Osteoblast (primary cell): ENCODE data around the gene LIG3. TPM values are rescaled to one million over a fixed set of nuclear protein-coding genes. Genes with fewer than 3 reads are reported as not detected.
"Not testable (repeated sequence)": the region's sequence is repeated elsewhere in the genome, so short reads cannot be mapped to it uniquely, and the experiment has no call there.

ENCODE experiments used
- DNase-seq: peaks from one replicate; pipeline ENCODE4 v3.0.0; 2011; ENCODE audit warnings: low spot score, mixed read lengths; ENCODE audit not compliant: insufficient read length; ENCODE audit errors: missing footprints
- H2AFZ ChIP-seq: 2 replicates; pipeline ENCODE4 v1.6.0; 2011; ENCODE audit warnings: mild to moderate bottlenecking, low read length
- H3K27ac ChIP-seq: 2 replicates; pipeline ENCODE4 v1.5.1; 2011; ENCODE audit warnings: mild to moderate bottlenecking, low read depth, low read length, moderate library complexity
- H3K27me3 ChIP-seq: 2 replicates; pipeline ENCODE4 v1.6.0; 2012; ENCODE audit warnings: mild to moderate bottlenecking, control low read depth, inconsistent platforms, low read length, moderate library complexity; ENCODE audit not compliant: insufficient read depth
- H3K36me3 ChIP-seq: 2 replicates; pipeline ENCODE4 v1.5.1; 2011; ENCODE audit warnings: mild to moderate bottlenecking, low read length, control low read depth, moderate library complexity; ENCODE audit not compliant: insufficient read depth
- H3K4me1 ChIP-seq: 2 replicates; pipeline ENCODE4 v1.5.1; 2011; ENCODE audit warnings: mild to moderate bottlenecking, low read length, control low read depth, moderate library complexity; ENCODE audit not compliant: insufficient read depth
- H3K4me2 ChIP-seq: 2 replicates; pipeline ENCODE4 v1.6.0; 2011; ENCODE audit warnings: mild to moderate bottlenecking, low read length; ENCODE audit not compliant: insufficient read depth
- H3K4me3 ChIP-seq: fragments of 200-600 bp; sonication (generic); 3 replicates; pipeline ENCODE4 v1.5.1; 2012; ENCODE audit warnings: mild to moderate bottlenecking, low read length, inconsistent platforms; ENCODE audit not compliant: insufficient read depth
- H3K79me2 ChIP-seq: 2 replicates; pipeline ENCODE4 v1.6.0; 2012; ENCODE audit warnings: mild to moderate bottlenecking, low read length, control low read depth, inconsistent platforms; ENCODE audit not compliant: insufficient read depth
- H3K9me3 ChIP-seq: 2 replicates; pipeline ENCODE4 v1.5.1; 2011; ENCODE audit warnings: low read depth, low read length, control low read depth
- H4K20me1 ChIP-seq: 2 replicates; pipeline ENCODE4 v1.6.0; 2012; ENCODE audit warnings: mild to moderate bottlenecking, low read length, control low read depth; ENCODE audit not compliant: insufficient read depth
- total RNA-seq: library from RNA; depleted of rRNA; stranded (reverse); fragments of >200 nt; gene quantifications from 2 replicates; pipeline ENCODE4 v1.2.3, GENCODE V29; 2012
- TF ChIP-seq, protein P1 (sequence below): IDR thresholded peaks from 2 replicates; pipeline ENCODE4 v1.5.1; 2011; ENCODE audit warnings: mild to moderate bottlenecking, low read depth, low read length, moderate library complexity; ENCODE audit errors: extremely low read depth

The LIG3 gene
- total RNA-seq, 1 donor: 26.1 TPM

DNA sequence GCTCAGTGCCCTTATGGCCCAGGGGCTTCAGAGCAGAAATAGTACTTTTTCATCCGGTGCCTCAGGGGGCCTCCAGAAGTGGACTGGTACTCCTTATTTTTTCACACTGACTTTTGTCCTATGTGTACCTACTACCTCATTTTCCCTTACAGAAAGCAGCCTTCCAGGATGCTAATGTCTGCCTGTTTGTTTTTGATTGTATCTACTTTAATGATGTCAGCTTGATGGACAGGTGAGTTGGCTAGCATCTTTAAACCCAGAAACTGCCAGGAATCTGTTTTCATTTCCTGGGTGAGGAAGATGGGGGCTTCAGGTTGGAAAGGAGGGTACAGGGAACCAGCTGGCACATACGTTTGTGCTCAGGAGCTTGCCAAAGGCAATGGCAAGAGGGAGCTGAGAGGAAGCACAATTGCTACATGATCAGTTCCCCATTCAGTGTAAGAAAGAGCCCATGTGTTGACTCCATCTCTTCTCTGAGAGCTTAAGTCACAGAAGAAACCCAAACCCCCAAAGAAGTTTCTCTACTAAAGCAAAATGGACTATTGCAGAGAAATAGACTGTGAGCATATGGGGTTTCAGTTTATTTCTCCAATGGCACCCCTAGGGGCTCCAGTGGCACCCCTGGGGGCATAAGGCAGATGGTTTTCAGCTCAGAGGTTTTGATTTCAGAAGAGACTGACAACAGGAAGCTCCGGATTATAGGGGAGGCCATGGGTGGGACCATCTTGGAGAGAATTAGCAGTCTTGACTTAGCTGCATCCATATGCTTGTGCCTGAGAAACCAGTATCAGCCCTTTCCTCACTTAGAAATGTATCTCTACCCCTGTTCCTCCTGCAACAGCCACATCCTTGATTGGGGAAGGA lies 16.3 kb downstream of the LIG3 start:
- Histone ChIP-seq H3K79me2 (no peaks in the 10 kb centered on the region), H3K27me3 (no peaks in the 10 kb centered on the region), H3K36me3 (peaks cover 58% of the 10 kb centered on the region), H4K20me1 (no peaks in the 10 kb centered on the region), H3K4me1 (peaks cover 4% of the 10 kb centered on the region), H3K27ac (no peak overlapping the region), H3K9me3 (no peaks in the 10 kb centered on the region), H2AFZ (no peak overlapping the region), H3K4me3 (no peak overlapping the region), H3K4me2 (no peak overlapping the region)
- TF ChIP-seq, protein P1, sequence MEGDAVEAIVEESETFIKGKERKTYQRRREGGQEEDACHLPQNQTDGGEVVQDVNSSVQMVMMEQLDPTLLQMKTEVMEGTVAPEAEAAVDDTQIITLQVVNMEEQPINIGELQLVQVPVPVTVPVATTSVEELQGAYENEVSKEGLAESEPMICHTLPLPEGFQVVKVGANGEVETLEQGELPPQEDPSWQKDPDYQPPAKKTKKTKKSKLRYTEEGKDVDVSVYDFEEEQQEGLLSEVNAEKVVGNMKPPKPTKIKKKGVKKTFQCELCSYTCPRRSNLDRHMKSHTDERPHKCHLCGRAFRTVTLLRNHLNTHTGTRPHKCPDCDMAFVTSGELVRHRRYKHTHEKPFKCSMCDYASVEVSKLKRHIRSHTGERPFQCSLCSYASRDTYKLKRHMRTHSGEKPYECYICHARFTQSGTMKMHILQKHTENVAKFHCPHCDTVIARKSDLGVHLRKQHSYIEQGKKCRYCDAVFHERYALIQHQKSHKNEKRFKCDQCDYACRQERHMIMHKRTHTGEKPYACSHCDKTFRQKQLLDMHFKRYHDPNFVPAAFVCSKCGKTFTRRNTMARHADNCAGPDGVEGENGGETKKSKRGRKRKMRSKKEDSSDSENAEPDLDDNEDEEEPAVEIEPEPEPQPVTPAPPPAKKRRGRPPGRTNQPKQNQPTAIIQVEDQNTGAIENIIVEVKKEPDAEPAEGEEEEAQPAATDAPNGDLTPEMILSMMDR: no peak
- DNase-seq: no peak

DNA sequence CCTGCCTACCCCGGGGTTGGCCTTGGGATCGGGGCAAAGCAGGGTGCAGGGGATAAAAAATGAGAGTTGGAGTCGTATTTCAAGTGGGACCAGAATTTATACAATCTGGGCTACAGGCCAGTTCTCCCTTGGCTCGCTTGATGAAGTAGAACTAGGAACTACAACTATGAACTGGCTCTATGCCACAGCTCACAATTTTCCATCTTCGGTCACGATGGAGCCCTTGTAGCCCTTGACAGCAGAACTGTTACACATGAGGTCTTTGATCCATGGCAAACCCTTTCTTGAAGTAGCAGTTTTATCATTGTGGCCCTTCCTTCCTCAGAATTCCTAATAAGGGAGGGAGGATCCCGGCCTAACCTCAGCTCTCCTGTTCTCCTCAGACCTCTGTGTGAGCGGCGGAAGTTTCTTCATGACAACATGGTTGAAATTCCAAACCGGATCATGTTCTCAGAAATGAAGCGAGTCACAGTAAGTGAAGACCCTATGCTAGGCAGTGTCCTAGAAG lies 17.1 kb downstream of the LIG3 start:
- TF ChIP-seq, protein P1: no peak
- Histone ChIP-seq H3K36me3 (peaks cover 60% of the 10 kb centered on the region), H2AFZ (no peak overlapping the region), H3K4me3 (no peak overlapping the region), H3K4me2 (no peak overlapping the region), H3K9me3 (no peaks in the 10 kb centered on the region), H3K27ac (no peak overlapping the region), H3K27me3 (no peaks in the 10 kb centered on the region), H3K4me1 (peaks cover 4% of the 10 kb centered on the region), H4K20me1 (no peaks in the 10 kb centered on the region), H3K79me2 (no peaks in the 10 kb centered on the region)
- peak; percentile 58 for DNase-seq

DNA sequence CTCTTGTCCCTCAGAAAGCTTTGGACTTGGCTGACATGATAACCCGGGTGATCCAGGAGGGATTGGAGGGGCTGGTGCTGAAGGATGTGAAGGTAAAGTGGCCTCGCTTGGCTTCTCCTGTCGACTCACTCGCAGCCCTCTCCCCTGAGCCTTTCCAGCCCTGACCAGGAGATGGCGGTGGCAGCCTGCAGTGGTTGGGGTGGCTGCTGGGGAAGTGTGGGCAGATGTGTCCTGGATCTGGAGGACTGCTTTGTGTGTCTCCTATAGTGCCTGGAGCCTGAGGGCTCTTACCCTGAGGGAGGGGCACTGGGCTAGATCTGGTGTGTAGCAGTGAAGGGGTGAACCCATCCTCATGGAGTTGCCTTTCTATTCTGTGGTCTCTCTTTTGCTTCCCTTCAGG lies 17.9 kb downstream of the LIG3 start:
- Histone ChIP-seq H4K20me1 (no peaks in the 10 kb centered on the region), H3K4me3 (no peak overlapping the region), H3K9me3 (no peaks in the 10 kb centered on the region), H3K27ac (no peak overlapping the region), H3K4me1 (peaks cover 4% of the 10 kb centered on the region), H3K27me3 (no peaks in the 10 kb centered on the region), H3K79me2 (no peaks in the 10 kb centered on the region), H3K4me2 (no peak overlapping the region), H3K36me3 (peaks cover 54% of the 10 kb centered on the region), H2AFZ (no peak overlapping the region)
- TF ChIP-seq, protein P1: peak; percentile 88
- peak; percentile 96 for DNase-seq

DNA sequence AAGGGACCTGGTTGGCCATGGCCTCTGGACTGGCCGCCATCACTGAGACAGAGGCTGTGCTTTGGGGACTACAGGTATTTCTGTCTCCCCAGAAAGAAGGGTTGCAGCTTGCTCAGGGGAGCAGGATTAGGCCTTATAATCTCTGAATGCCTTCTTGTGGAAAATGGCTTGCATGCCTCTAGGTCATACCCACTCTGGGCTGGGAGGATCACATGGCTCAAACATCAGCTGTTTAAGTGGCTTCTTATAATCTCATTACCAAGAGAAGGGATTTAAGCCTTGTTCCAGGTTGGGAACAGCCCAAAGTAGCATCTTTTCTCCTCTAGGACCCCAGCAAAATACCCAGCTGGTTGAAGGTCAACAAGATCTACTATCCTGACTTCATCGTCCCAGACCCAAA lies 19.1 kb downstream of the LIG3 start:
- no peak overlapping the region for H3K27ac ChIP-seq
- H3K4me2 ChIP-seq: no peak overlapping the region
- H3K9me3 ChIP-seq: no peaks in the 10 kb centered on the region
- no peak overlapping the region for H2AFZ ChIP-seq
- peaks cover 52% of the 10 kb centered on the region for H3K36me3 ChIP-seq
- no peaks in the 10 kb centered on the region for H3K27me3 ChIP-seq
- no peak overlapping the region for H3K4me3 ChIP-seq
- no peak for DNase-seq
- no peaks in the 10 kb centered on the region for H3K79me2 ChIP-seq
- peaks cover 4% of the 10 kb centered on the region for H3K4me1 ChIP-seq
- TF ChIP-seq, protein P1: no peak
- no peaks in the 10 kb centered on the region for H4K20me1 ChIP-seq

DNA sequence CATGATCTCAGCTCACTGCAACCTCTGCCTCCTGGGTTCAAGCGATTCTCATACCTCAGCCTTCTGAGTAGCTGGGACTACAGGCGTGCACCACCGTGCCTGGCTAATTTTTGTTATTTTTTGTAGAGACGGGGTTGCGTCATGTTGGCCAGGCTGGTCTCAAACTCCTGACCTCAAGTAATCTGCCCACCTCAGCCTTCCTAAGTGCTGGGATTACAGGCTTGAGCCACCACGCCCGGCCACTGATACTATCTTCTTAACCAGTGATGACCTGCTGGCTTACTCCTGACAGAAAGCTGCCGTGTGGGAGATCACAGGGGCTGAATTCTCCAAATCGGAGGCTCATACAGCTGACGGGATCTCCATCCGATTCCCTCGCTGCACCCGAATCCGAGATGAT lies 20.7 kb downstream of the LIG3 start:
- H3K27me3 ChIP-seq, H3K4me1 ChIP-seq, H3K4me3 ChIP-seq, H3K79me2 ChIP-seq, H3K9me3 ChIP-seq, H3K27ac ChIP-seq, DNase-seq, H3K4me2 ChIP-seq, H2AFZ ChIP-seq, H4K20me1 ChIP-seq: not testable (repeated sequence)
- peaks cover 48% of the 10 kb centered on the region for H3K36me3 ChIP-seq
